NCI-H2107 treated with DMSO at 0.1 percent for 48 hours (cell line): Measurements from ENCODE around the gene TNFSF4.
"Not testable (repeated sequence)": the region's sequence is repeated elsewhere in the genome, so short reads cannot be mapped to it uniquely, and the experiment has no call there.

Experiments
- DNase-seq: peaks from one replicate; lab custom pipeline; 2025; ENCODE audit not compliant: unreplicated experiment; lab: John Stamatoyannopoulos, UW

The TNFSF4 gene

DNA sequence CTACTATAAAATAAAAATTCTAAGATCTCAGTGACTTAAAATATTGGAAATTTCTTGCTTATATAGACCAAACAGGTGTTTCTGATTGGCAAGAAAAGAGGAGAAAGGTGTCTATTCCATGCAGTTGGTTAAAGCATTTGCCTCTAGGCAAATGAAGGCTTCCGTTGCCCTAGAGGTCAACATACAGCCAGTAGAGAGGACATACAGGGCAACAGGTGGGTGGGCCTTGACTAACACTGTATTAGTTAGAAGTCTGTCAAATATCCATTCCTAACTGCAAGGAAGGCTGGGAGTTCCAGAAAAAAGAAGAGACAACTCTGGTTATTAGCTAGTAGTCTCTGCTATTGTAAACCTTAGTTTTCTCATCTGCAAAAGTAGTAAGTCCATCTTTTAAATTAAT, 43.0 kb downstream of the TNFSF4 start:
- DNase-seq = no peak

DNA sequence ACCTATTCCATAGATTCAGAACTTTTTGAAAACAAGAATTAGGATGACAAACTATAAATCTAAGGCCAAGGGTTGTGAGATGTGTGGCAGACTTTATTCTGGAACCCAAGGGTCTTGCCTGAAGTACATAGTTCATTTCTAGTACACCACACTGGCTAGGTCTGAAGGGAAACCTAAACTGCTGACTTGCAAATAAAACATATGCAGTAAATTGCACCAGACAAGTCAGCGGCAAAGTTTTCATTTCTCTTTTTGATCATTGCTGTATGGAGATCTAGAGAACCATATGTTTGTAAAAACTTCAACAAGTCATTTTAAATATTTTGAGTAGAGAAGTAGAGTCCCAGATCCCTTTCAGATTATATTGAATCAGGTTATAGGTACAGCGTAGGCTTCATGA, 43.9 kb downstream of the TNFSF4 start:
- DNase-seq = no peak

DNA sequence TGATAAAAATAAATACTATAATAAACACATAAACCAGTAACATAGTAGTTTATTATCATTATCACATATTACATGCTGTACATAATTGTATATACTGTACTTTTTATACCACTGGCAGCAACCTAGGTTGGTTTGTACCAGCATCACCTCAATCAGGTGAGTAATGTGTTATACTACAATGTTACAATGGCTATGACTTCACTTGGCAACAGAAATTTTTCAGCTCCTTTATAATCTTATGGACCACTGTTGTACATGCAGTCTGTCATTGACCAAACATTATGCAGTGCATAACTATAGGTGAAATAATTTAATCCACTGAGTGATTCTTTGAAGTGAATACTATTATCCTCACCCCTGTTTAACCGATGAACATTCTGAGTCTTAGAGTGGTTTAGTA, 44.5 kb downstream of the TNFSF4 start:
- DNase-seq = no peak

DNA sequence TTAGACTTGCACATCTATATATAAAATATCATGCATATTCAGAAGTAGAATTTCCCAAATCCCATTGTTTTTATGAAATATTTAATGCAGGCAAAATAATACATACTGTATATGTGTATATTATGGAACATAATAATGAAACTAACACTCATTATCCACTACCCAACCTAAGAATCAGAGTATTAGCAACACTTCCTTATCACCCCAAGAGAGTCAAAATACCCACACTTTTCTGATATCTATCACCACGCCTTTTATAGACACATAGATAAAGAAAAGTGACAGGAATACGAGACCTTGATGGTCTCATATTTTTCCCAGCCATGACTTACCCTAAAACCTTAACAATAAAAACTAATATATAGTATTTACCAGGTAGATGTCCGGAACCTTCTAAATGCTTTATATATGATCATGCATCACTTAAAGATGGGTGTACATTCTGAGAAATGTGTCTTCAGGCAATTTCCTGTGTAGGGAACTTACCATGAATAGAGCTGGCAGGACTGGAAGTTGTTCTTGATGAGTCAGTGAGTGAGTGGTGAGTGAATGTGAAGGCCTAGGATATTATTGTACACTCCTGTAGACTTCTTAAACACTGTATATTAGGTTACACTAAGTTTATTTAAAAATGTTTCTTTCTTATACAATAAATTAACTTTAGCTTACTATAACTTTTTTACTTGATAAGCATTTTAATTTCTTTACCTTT, 45.5 kb downstream of the TNFSF4 start:
- DNase-seq = no peak

DNA sequence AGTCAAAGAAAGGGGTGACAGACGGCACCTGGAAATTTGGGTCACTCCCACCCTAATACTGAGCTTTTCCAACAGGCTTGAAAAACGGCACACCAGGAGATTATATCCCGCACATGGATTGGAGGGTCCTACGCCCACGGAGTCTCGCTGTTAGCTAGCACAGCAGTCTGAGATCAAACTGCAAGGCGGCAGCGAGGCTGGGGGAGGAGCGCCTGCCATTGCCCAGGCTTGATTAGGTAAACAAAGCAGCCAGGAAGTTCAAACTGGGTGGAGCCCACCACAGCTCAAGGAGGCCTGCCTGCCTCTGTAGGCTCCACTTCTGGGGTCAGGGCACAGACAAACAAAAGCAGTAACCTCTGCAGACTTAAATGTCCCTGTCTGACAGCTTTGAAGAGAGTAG, 53.2 kb downstream of the TNFSF4 start:
- DNase-seq = not testable (repeated sequence)

DNA sequence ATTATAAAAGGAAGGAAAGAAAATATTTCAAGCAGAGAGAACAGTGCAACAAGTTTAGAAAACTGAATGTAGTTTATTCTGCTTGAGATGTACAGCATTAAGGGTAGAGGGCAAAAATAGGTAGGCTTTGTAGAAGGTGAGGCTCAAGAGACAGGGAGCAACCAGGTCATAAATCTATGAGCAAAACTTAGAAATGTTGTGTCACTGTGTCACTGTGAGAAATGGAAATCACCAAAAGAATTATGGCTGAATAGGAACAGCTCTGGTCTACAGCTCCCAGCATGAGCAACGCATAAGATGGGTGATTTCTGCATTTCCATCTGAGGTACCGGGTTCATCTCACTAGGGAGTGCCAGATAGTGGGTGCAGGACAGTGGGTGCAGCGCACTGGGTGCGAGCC, 53.6 kb downstream of the TNFSF4 start:
- no peak for DNase-seq

DNA sequence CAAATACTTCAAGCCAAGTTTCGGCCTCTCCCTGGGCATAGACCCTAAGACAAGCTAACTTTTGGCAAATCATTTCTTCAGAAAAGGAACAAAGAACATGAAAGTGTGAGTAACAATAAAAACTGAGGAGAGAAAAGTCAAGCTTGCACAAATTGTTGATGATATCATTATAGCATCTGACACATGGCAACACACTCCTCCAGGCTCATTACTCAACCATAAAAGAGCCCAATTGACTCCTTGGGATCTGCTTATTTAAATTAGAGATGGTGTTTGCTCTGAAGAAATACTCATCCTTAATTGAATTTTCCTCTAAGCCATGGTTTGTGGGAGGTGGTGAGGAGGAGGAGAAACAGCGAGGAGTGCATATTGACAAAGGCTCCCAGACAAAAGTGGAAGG, 54.5 kb downstream of the TNFSF4 start:
- DNase-seq = no peak

DNA sequence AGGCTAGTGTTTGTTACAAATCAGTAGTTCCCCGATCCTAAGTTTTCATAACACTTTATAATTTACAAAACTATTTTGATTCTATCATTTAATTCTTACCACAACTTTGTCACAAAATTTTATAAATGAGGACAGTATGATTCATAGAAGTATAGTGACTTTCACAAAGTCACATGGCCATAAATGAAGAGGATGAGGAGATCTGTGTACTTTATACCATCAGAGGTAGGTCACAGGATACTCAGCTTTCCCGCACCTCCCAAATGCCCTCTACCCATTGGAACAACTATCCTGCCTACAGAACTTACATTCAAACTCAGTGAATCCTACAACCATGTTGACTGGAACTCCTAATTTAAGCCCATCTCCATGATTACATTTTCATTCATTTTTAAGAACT, 56.3 kb downstream of the TNFSF4 start:
- DNase-seq = no peak

DNA sequence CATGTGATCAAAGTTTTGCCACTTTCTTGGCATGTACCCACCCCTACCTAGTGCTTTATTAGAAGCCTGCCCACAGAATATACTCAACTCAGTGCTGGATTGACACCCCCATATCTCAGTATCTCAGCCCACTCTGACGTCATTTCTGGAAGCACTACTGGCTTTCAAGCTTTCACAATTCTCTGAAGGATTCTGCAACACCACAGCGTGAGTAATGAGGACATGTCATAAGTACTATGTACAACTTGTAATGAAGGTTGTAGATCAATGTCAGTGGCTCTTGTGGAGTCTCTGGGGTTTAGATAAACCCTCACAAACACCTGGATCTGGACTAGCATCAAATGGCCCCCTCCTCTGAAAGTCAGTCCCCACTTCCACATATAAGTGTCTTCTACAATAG, 57.2 kb downstream of the TNFSF4 start:
- no peak for DNase-seq

DNA sequence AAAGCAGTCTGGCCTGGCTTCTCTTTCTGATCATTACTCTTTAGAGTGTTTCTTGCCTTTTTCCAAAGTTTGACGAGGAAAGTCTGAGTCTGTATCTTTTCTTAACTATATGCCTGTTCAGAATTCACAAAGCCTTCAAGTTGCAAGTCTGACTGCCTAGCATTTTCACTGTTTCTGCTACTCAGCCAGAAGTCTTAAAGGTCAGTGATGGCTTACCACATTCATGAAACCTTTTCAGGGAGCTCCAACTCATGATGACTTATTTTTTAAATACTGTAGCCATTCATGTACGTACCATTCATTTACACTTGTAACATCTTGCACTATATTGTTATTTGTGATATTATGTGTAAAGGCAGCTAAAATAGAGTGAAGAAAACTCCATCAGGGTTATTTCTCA, 58.2 kb downstream of the TNFSF4 start:
- no peak for DNase-seq

DNA sequence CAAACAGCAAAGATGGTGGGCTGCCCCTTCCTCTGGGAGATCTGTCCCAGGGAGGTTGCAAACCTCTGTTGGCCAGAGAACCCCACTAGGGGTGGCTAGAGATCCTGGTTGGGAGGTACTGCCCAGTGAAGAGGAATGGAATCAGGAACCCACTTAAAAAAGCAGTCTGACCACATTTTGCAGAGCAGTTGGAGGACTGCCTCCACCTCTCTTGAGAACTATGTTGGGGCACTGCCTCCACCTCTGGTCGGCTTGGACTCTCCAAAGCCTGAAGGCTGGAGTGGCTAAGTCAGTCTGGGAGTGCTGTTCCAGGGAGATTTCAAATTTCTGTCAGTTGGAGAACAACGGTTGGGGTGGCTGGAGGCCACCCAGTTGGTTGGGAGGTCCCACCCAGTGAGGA, 58.6 kb downstream of the TNFSF4 start:
- no peak for DNase-seq

DNA sequence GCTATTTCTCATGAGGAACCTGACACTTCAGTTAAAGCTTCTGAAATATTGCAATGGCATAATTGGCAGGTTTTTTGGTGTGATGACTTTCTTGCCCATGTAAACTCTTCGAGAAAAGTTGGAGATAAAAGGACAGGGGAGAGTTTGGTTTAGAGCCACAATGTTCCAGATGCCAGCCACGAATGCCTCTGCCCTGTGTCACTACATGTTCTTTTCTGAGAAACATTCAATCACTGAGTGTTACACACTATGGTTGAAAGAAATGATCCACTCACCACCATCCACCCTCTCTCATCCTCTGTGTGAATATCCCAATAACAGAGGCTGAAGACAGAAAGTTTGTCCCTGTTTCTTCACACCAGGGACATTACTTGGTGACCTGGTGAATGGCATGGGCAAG, 66.4 kb downstream of the TNFSF4 start:
- no peak for DNase-seq

DNA sequence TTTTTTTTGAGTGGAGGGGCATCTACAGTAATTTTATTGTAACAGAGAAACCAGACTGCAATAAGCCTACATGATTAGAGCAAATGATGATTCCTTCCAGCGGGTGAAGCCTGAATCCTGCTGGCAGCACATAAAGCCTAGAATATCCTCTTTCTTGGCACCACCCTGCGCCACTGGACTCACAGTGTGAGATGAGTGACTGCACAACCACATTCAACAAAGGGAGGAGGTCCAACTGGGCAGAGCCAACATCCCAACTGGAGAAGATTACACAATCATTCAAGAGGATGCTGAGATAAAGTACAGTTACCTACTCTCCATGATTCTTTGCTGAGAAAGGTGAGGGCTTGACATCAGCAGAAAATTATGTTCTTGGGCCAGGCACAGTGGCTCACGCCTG, 67.4 kb downstream of the TNFSF4 start:
- no peak for DNase-seq

DNA sequence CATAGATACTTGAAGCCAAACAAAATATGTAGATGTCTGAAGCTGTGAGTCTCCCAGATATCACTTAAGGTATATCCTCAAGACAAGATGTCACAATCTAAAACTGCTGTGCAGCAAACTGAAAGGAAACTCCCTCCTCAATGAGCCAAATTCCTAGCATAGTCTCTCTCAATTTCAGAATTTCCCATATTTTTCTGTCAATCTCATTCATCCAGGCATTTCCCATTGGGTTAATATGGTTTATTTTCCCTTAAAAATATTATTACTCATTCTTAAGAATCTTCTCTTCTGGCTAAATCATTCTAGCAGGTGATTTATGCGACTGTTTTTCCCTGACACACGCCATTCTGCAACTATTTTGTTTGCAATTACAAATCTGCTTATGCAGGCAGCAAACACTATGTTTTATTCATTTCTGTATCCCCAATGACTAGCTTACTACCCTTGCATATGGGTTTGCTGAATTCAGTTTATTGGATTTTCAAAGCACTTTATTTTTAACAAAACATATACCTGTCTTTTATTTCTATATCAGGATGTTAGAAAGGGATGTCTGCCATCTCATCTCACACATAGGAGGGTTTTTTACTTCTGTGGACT, 69.9 kb downstream of the TNFSF4 start:
- DNase-seq = no peak

DNA sequence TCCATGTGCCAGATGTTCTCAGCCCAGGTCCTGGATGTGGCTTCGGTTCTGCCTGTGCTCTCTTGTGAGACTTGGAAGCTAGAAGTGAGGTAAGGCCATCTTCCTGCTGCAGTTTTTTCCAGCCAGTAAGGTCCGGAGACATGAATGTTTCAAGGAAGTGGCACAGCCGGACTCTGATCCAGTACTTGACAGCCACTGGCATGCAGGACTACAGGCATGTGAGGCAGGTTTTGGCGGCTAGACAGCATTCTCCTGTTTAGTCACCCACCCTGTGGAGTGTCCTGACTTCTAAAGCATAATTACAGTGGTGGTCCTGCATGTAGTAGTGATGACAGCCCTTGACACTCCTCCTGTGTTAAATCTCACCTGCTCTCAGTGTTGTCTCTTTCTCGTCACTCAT, 72.3 kb downstream of the TNFSF4 start:
- no peak for DNase-seq

DNA sequence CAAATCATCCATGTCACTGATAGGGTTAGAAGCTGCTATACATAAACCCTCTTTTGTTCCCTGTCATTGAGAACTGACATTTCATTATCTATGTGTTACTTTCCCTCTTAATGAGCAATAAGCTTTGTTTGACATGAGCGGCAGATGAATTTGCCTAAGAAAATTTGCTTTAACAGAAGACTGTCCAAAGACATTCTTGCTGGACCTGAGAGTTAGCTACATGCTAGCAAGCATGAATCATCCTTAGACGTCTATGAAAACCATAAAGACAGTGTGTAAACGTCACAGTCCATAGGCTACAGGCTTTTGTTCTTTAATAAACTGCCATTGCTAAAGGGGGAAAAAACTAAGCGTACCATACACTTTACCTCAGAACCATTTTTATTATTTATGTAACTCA, 73.1 kb downstream of the TNFSF4 start:
- no peak for DNase-seq
